NCI-H226 (cell line): ENCODE measurements around the gene POGZ.

Source experiments
- DNase-seq: peaks from one replicate; pipeline ENCODE4 v3.0.0-alpha.2; 2015

Gene POGZ

GRCh38 chr1:151370211-151370911 is 88.9 kb downstream of the POGZ start:
- peak; percentile 62 for DNase-seq

GRCh38 chr1:151369621-151370048 is 89.7 kb downstream of the POGZ start:
- DNase-seq = no peak

GRCh38 chr1:151369302-151369610 is 90.0 kb downstream of the POGZ start:
- DNase-seq = no peak

GRCh38 chr1:151368393-151369301 is 90.6 kb downstream of the POGZ start:
- no peak for DNase-seq

GRCh38 chr1:151367658-151368392 is 91.5 kb downstream of the POGZ start:
- no peak for DNase-seq

- no peak for DNase-seq
These were observed 94.3 kb downstream of the POGZ start for GRCh38 chr1:151364996-151365395.

GRCh38 chr1:151362308-151363155 is 96.8 kb downstream of the POGZ start:
- no peak for DNase-seq

- no peak for DNase-seq
These were observed 97.4 kb downstream of the POGZ start for GRCh38 chr1:151361883-151362282.

- DNase-seq = no peak
These were observed 102.6 kb downstream of the POGZ start for GRCh38 chr1:151356696-151357095.
